HepG2 (cell line): ENCODE data around the gene MYO7B. TPM values are rescaled to one million over a fixed set of nuclear protein-coding genes. Genes with fewer than 3 reads are reported as not detected.

Experiments used
- ATM ChIP-seq: fragments of 450-650 bp; IDR thresholded peaks from 2 replicates; pipeline ENCODE4 v1.7.1; 2017; ENCODE audit warnings: mild to moderate bottlenecking, borderline replicate concordance
- CENPT ChIP-seq: sonication (generic); formaldehyde crosslinking; IDR thresholded peaks from 2 replicates; pipeline ENCODE4 v1.8.0; 2022; ENCODE audit warnings: low read depth, mild to moderate bottlenecking, moderate library complexity, missing genetic modification reagents
- FOSL1 ChIP-seq: sonication (generic); formaldehyde crosslinking; IDR thresholded peaks from 2 replicates; pipeline ENCODE4 v1.9.0; 2021; ENCODE audit warnings: missing genetic modification reagents, borderline replicate concordance
- GTF2F1 ChIP-seq: fragments of 150-350 bp; IDR thresholded peaks from 2 replicates; pipeline ENCODE4 v1.6.1; 2014; ENCODE audit warnings: low read length
- HMGXB4 ChIP-seq, 2 experiments: sonication (generic) in 1 of 2; formaldehyde crosslinking in 1 of 2; IDR thresholded peaks; 2 replicates each; pipeline versions ENCODE4 v1.4.0 to v1.6.1; 2018 to 2020; ENCODE audit warnings: missing genetic modification reagents in 2 of 2, borderline replicate concordance in 1 of 2, low read depth in 1 of 2, mild to moderate bottlenecking in 1 of 2, missing biosample characterization in 1 of 2
- HOXA9 ChIP-seq: sonication (generic); formaldehyde crosslinking; IDR thresholded peaks from 2 replicates; pipeline ENCODE4 v1.8.1; 2022; ENCODE audit warnings: missing genetic modification reagents, mild to moderate bottlenecking, moderate library complexity, borderline replicate concordance
- MED13 ChIP-seq: sonication (generic); formaldehyde crosslinking; IDR thresholded peaks from 2 replicates; pipeline ENCODE4 v1.5.0; 2020; ENCODE audit warnings: missing genetic modification reagents
- RBM22 ChIP-seq: fragments of 200-400 bp; formaldehyde crosslinking; optimal IDR thresholded peaks from 2 replicates; pipeline ENCODE3; 2017; ENCODE audit warnings: mild to moderate bottlenecking, low read length, moderate library complexity
- RORA ChIP-seq: sonication (generic); formaldehyde crosslinking; IDR thresholded peaks from 2 replicates; pipeline ENCODE4 v1.5.0; 2020; ENCODE audit warnings: mild to moderate bottlenecking, missing genetic modification reagents, moderate library complexity
- ZBTB34 ChIP-seq: sonication (generic); formaldehyde crosslinking; IDR thresholded peaks from 2 replicates; pipeline ENCODE4 v1.8.0; 2022; ENCODE audit warnings: mild to moderate bottlenecking, missing genetic modification reagents
- ZFP36L2 ChIP-seq: sonication (generic); formaldehyde crosslinking; IDR thresholded peaks from 2 replicates; pipeline ENCODE4 v1.4.0; 2020; ENCODE audit warnings: missing genetic modification reagents
- ZNF143 ChIP-seq: sonication (generic); formaldehyde crosslinking; IDR thresholded peaks from 2 replicates; pipeline ENCODE4 v1.4.0; 2020; ENCODE audit warnings: missing genetic modification reagents
- ZNF383 ChIP-seq: sonication (generic); formaldehyde crosslinking; IDR thresholded peaks from 2 replicates; pipeline ENCODE4 v1.4.0; 2020; ENCODE audit warnings: missing genetic modification reagents, mild to moderate bottlenecking, borderline replicate concordance
- ZNF558 ChIP-seq: sonication (generic); formaldehyde crosslinking; IDR thresholded peaks from 2 replicates; pipeline ENCODE4 v1.9.0; 2022; ENCODE audit warnings: mild to moderate bottlenecking, missing genetic modification reagents, borderline replicate concordance
- ZNF569 ChIP-seq: sonication (generic); formaldehyde crosslinking; IDR thresholded peaks from 2 replicates; pipeline ENCODE4 v1.5.0; 2020; ENCODE audit warnings: mild to moderate bottlenecking, missing genetic modification reagents, moderate library complexity, borderline replicate concordance
- ZNF589 ChIP-seq: sonication (generic); formaldehyde crosslinking; conservative IDR thresholded peaks from 2 replicates; pipeline ENCODE4 v1.8.0; 2022; ENCODE audit warnings: mild to moderate bottlenecking, moderate library complexity, missing genetic modification reagents
- polyA plus RNA-seq, 8 experiments: library from polyadenylated mRNA; depleted of rRNA in 3 of 8; stranded (reverse) in 7 of 8; unstranded in 1 of 8; fragments of >200 nt; fragmentation: Illumina TruSeq in 4 of 8; extraction: Trizol in 4 of 8; gene quantifications; 2 replicates each; pipeline versions ENCODE4 v1.2.1 to v1.2.3, GENCODE V29; 2011 to 2016; ENCODE audit warnings: low read depth in 4 of 8, missing spikeins in 1 of 8, mixed read lengths in 1 of 8; ENCODE audit not compliant: insufficient read depth in 1 of 8
- total RNA-seq, 5 experiments: library from RNA; depleted of rRNA; stranded (reverse); fragments of >200 nt; fragmentation: Illumina TruSeq; extraction: Trizol; gene quantifications; 2 replicates each; pipeline ENCODE4 v1.2.3, GENCODE V29; 2016; ENCODE audit warnings: low read depth in 1 of 5
- TF ChIP-seq, protein P1 (sequence below): sonication (generic); formaldehyde crosslinking; IDR thresholded peaks from 2 replicates; pipeline ENCODE4 v1.4.0; 2020; ENCODE audit warnings: missing genetic modification reagents
- TF ChIP-seq, protein P2 (sequence below): sonication (generic); formaldehyde crosslinking; IDR thresholded peaks from 2 replicates; pipeline ENCODE4 v1.8.0; 2022; ENCODE audit warnings: low read depth, missing genetic modification reagents
- TF ChIP-seq, protein P3 (sequence below): sonication (generic); formaldehyde crosslinking; IDR thresholded peaks from 2 replicates; pipeline ENCODE4; 2020; ENCODE audit warnings: missing genetic modification reagents, mild to moderate bottlenecking, borderline replicate concordance

Gene MYO7B
- total and polyA plus RNA-seq, 2 of the 13 experiments (the other 11 are each of a cell fraction or from before 2014, with no cell fraction given): not detected

DNA sequence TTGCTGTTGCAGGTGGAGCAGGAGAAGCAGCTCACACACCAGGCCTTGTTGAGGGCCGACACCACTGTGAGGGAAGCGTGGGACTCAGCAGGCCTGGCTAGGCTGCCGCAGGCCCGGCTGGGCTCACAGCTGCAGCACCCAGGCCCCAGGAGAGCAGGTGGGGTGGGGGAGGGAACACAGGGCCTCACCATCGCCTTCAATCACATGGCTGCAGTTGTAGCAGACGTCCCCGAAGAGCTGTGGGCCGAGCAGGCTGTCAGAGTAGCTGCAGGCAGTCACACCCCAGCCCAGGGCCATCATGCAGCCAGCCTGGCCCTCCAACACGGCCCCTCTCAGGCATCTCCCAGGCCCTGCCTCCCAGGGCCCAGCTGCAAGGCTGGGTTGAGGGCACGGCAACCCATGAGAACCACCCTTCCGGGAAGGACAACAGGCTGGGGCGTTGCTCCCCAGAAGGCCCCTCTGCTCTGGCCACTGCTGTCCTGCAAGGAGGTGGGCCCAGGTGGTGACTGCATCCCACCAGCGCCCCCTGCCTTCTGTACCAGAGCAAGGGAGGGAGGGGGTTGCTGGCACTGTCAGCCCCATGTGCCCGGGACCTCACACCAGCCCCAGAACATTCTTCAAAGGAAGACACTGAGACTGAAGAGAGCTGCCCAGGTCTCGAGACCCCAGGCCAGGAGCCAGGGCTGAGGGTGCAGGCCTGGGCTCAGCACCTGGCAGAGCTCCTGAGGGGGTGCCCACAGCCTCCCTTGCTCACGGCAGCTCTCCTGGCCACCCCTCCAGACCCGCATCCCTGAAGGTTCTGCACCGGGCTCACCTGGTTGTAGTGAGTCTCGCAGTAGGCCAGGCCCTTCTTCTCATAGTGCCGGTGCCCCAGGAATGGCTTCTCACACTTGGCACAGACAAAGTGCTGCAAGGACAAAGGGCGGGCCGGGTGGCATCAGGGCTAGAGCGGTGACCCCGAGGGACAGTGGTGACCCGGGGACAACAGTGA lies 104.9 kb downstream of the MYO7B start (continued):
- TF ChIP-seq ZNF383 (CRISPR knock-in tag) (no peak), RBM22 (no peak), HOXA9 (no peak), FOSL1 (CRISPR knock-in tag) (no peak), ATM (no peak), CENPT (CRISPR knock-in tag) (no peak), HMGXB4 (CRISPR knock-in tag; IDR thresholded peaks at IDR 0.05; ENCODE audit: borderline replicate concordance in 1 of 2, low read depth in 1 of 2) (peak; percentile 76 to 88), ZNF143 (CRISPR knock-in tag) (no peak), RORA (CRISPR knock-in tag) (no peak), MED13 (CRISPR knock-in tag) (no peak), ZNF589 (CRISPR knock-in tag) (no peak), ZNF558 (CRISPR knock-in tag) (no peak), ZFP36L2 (no peak), ZBTB34 (CRISPR knock-in tag) (no peak), ZNF569 (CRISPR knock-in tag) (no peak), GTF2F1 (no peak)
- TF ChIP-seq, protein P1, sequence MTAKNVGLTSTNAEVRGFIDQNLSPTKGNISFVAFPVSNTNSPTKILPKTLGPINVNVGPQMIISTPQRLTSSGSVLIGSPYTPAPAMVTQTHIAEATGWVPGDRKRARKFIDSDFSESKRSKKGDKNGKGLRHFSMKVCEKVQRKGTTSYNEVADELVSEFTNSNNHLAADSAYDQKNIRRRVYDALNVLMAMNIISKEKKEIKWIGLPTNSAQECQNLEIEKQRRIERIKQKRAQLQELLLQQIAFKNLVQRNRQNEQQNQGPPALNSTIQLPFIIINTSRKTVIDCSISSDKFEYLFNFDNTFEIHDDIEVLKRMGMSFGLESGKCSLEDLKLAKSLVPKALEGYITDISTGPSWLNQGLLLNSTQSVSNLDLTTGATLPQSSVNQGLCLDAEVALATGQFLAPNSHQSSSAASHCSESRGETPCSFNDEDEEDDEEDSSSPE (CRISPR knock-in tag): no peak
- TF ChIP-seq, protein P2, sequence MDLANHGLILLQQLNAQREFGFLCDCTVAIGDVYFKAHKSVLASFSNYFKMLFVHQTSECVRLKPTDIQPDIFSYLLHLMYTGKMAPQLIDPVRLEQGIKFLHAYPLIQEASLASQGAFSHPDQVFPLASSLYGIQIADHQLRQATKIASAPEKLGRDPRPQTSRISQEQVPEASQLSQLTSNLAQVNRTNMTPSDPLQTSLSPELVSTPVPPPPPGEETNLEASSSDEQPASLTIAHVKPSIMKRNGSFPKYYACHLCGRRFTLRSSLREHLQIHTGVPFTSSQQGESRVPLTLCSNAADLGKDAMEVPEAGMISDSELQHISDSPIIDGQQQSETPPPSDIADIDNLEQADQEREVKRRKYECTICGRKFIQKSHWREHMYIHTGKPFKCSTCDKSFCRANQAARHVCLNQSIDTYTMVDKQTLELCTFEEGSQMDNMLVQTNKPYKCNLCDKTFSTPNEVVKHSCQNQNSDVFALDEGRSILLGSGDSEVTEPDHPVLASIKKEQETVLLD (CRISPR knock-in tag): no peak
- TF ChIP-seq, protein P3, sequence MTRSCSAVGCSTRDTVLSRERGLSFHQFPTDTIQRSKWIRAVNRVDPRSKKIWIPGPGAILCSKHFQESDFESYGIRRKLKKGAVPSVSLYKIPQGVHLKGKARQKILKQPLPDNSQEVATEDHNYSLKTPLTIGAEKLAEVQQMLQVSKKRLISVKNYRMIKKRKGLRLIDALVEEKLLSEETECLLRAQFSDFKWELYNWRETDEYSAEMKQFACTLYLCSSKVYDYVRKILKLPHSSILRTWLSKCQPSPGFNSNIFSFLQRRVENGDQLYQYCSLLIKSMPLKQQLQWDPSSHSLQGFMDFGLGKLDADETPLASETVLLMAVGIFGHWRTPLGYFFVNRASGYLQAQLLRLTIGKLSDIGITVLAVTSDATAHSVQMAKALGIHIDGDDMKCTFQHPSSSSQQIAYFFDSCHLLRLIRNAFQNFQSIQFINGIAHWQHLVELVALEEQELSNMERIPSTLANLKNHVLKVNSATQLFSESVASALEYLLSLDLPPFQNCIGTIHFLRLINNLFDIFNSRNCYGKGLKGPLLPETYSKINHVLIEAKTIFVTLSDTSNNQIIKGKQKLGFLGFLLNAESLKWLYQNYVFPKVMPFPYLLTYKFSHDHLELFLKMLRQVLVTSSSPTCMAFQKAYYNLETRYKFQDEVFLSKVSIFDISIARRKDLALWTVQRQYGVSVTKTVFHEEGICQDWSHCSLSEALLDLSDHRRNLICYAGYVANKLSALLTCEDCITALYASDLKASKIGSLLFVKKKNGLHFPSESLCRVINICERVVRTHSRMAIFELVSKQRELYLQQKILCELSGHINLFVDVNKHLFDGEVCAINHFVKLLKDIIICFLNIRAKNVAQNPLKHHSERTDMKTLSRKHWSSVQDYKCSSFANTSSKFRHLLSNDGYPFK (CRISPR knock-in tag): peak; percentile 18; the same call in 1 of the 2 replicates
